NCI-H446 treated with DMSO at 0.1 percent for 48 hours (cell line): ENCODE measurements around the gene JMJD1C.
"Not testable (repeated sequence)": the region's sequence is repeated elsewhere in the genome, so short reads cannot be mapped to it uniquely, and the experiment has no call there.

Source experiments
- DNase-seq: peaks from one replicate; lab custom pipeline; 2025; lab: John Stamatoyannopoulos, UW

Gene JMJD1C, protein sequence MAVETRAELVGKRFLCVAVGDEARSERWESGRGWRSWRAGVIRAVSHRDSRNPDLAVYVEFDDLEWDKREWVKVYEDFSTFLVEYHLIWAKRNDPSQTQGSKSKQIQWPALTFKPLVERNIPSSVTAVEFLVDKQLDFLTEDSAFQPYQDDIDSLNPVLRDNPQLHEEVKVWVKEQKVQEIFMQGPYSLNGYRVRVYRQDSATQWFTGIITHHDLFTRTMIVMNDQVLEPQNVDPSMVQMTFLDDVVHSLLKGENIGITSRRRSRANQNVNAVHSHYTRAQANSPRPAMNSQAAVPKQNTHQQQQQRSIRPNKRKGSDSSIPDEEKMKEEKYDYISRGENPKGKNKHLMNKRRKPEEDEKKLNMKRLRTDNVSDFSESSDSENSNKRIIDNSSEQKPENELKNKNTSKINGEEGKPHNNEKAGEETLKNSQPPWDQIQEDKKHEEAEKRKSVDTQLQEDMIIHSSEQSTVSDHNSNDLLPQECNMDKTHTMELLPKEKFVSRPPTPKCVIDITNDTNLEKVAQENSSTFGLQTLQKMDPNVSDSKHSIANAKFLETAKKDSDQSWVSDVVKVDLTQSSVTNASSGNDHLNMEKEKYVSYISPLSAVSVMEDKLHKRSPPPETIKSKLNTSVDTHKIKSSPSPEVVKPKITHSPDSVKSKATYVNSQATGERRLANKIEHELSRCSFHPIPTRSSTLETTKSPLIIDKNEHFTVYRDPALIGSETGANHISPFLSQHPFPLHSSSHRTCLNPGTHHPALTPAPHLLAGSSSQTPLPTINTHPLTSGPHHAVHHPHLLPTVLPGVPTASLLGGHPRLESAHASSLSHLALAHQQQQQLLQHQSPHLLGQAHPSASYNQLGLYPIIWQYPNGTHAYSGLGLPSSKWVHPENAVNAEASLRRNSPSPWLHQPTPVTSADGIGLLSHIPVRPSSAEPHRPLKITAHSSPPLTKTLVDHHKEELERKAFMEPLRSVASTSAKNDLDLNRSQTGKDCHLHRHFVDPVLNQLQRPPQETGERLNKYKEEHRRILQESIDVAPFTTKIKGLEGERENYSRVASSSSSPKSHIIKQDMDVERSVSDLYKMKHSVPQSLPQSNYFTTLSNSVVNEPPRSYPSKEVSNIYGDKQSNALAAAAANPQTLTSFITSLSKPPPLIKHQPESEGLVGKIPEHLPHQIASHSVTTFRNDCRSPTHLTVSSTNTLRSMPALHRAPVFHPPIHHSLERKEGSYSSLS (N-terminal part only)

GRCh38 chr10:63465293-63466143, at the start of gene JMJD1C:
Gene JMJD1C (minus strand): TSS chr10:63465977. CDS start chr10:63465662, 315 bp downstream.
- peak; percentile 65 for DNase-seq

DNA sequence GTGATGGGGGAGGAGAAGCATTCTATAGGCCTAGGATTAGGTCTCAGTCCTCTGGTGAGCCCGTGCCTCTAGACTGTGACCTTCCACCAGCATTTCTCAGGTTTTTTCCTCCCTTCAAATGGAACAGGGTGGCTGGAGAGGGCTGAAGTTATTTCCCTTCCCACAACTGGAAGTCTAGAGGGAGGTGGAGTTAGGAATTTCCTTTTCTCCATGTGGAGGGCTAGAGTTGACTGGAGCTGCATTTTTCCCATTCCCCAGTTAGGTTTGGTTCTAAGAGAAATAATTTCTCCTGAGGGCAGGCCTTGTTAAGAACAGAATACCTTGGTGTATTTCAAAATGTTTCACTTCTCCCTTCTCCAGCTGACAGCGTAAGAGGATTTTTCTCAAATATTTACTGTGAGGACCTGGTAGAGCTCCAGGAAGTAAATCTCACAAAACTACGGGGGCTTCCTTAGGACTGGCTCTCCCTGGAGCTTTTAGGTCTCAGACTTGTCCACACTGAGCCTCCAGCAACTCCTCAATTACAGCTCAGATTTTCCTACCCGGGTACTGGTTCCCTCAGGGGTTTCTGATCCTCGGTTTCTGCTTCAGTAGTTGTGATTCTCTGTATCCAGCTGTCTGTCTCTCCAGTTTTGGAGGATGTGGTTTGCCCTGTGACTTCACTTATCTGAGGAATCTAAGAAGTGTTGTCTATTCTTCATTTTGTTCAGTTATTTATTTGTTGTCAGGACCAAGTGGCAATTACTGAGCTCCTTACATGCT, 49.4 kb upstream of the JMJD1C start:
- no peak for DNase-seq

DNA sequence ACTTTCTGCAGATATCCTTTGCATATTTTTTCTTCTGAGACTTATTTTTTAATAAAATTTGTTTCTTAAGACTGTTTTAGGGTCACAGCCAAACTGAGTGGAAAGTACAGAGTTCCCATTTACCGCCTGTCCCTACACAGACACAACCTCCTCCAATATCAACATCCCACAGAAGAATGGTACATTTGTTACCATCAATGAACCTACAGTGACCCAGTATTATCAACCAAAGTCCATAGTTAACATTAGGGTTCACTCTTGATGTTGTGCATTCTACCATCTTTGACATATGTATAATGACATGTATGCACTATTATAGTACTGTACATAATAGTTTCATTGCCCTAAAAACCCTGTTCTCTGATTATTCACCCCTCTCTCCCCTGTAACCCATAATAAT, 40.8 kb upstream of the JMJD1C start:
- no peak for DNase-seq

GRCh38 chr10:63505562-63505961, 39.8 kb upstream of the JMJD1C start:
- DNase-seq, result no peak

GRCh38 chr10:63504145-63504881, 38.5 kb upstream of the JMJD1C start:
- no peak for DNase-seq

- DNase-seq, result no peak
These were observed 37.6 kb upstream of the JMJD1C start for GRCh38 chr10:63503395-63503794.

- DNase-seq, result no peak
These were observed 37.1 kb upstream of the JMJD1C start for GRCh38 chr10:63502832-63503231.

- DNase-seq, result no peak
These were observed 36.2 kb upstream of the JMJD1C start for GRCh38 chr10:63501954-63502353.

DNA sequence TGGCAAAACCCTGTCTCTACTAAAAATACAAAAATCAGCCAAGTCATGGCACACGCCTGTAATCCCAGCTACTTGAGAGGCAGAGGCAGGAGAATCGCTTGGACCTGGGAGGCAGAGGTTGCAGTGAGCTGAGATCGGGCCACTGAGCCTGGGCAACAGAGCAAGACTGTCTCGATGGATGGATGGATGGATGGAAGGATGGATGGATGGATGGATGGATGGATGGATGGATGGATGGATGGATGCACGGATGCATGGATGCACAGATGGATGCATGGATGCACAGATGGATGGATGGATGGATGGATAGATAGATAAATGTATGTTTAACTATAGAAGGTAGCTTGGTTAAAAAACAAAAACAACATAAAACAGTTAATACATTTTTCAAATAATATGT, 34.8 kb upstream of the JMJD1C start:
- DNase-seq, result not testable (repeated sequence)

- no peak for DNase-seq
These were observed 32.9 kb upstream of the JMJD1C start for GRCh38 chr10:63498665-63499064.

DNA sequence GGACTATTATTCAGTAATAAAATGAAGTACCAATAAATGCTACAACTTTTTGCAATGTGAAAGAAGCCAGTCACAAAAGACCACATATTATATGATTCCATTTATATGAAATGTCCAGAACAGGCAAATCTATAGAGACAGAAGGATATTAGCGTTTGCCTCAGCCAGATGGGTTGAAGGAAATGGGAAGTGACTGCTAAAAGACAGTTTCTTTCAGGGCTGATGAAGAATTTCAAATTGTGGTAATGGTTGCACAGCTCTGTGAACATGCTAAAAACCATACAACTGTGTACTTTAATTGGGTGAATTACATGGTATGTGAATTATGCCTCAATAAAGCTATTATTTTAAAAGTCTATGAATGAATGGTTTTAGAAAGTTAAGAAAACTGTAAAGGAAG, 31.5 kb upstream of the JMJD1C start:
- no peak for DNase-seq

- DNase-seq, result no peak
These were observed 30.8 kb upstream of the JMJD1C start for GRCh38 chr10:63496561-63496960.

GRCh38 chr10:63494951-63495350, 29.2 kb upstream of the JMJD1C start:
- no peak for DNase-seq

GRCh38 chr10:63493004-63493403, 27.2 kb upstream of the JMJD1C start:
- DNase-seq, result no peak

DNA sequence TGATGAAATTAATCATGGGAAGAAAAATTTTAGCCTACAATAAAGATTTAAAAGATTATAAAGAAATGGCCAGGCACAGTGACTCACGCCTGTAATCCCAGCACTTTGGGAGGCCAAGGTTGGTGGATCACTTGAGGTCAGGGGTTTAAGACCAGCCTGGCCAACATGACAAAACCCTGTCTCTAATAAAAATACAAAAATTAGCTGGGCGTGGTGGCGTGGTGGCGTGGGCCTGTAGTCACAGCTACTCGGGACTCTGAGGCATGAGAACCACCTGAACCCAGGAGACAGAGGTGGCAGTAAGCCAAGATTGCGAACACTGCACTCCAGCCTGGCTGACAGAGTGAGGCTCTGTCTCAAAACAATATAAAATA, 26.5 kb upstream of the JMJD1C start:
- not testable (repeated sequence) for DNase-seq

DNA sequence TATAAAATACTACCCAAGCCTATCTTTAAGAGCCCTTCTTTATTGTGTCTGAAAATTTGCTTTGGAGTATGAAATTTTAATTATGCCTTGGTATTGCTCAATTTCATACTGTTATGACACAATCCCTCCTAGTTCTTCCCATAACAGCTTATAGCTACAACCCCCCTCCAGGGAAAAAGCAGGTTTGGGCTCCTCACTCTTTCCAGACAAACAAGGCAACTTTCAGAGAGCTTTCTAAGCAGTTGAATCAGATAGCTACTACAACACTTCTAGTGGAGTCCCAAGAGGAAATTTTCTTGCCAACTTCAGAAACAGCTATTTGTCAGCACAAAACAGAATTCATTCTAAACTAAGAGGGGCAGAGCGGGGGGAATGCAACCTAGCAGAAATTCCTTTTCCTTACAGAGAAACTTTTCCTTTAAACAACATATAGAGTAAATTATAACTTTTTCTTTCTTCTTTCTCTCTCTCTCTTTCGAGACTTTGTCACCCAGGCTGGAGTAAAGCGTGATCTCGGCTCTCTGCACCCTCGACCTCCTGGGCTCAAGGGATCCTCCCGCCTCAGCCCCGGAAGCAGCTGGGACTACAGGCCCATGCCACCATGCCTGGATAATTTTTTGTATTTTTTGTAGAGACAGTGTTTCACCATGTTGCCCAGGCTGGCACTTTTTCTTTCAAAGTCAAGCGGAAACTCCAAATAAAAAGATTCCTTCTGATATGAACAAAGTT, 26.0 kb upstream of the JMJD1C start:
- DNase-seq, result peak; percentile 6

- no peak for DNase-seq
These were observed 24.1 kb upstream of the JMJD1C start for GRCh38 chr10:63489838-63490237.

DNA sequence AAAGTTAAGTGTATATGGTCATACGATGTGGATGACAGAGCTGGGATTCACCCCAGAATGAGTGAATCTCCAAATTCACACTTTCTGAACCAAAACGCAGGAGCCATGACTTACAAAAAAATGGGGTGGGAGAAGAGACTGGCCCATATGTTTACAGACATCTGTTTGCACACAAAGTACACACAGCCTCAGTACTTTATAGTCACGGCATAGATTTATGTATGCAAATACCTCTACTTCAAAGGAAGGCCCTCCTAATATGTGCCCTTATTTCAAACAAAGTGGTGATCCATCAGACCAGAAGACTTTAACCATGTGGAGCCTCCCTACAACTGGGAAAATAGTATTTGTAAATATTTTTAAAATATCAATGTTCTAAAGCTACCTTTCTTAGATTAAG, 22.2 kb upstream of the JMJD1C start:
- DNase-seq, result no peak

- no peak for DNase-seq
These were observed 18.2 kb upstream of the JMJD1C start for GRCh38 chr10:63483983-63484382.
